Progenitor cell of endocrine pancreas (in vitro differentiated cells): Measurements from ENCODE around the gene SIRPB2. TPM values are rescaled to one million over a fixed set of nuclear protein-coding genes. Genes with fewer than 3 reads are reported as not detected.

Experiments used
- DNase-seq: peaks from one replicate; pipeline ENCODE4 v3.0.0; 2021; ENCODE audit warnings: low spot score; ENCODE audit not compliant: unreplicated experiment
- H3K27ac Mint-ChIP-seq: 2 replicates; pipeline ENCODE4 v1.8.0; 2021; ENCODE audit warnings: mild to moderate bottlenecking, moderate library complexity, mixed read lengths
- H3K27me3 Mint-ChIP-seq: 2 replicates; pipeline ENCODE4 v1.8.0; 2021; ENCODE audit warnings: mixed read lengths
- H3K36me3 Mint-ChIP-seq: 2 replicates; pipeline ENCODE4 v1.8.0; 2022; ENCODE audit warnings: mixed read lengths; ENCODE audit not compliant: insufficient read depth
- H3K4me1 Mint-ChIP-seq: 2 replicates; pipeline ENCODE4 v1.8.0; 2021; ENCODE audit warnings: low read depth, mixed read lengths
- H3K4me3 Mint-ChIP-seq: 2 replicates; pipeline ENCODE4 v1.8.0; 2021; ENCODE audit warnings: low read depth, mild to moderate bottlenecking, moderate library complexity, mixed read lengths
- H3K9me3 Mint-ChIP-seq: 2 replicates; pipeline ENCODE4 v1.8.0; 2021; ENCODE audit warnings: low read depth, mixed read lengths
- CTCF ChIP-seq: fragments of 200-600 bp; sonication (generic); IDR thresholded peaks from one replicate; pipeline ENCODE4 v1.5.0; 2021; ENCODE audit warnings: antibody characterized with exemption, mild to moderate bottlenecking; ENCODE audit not compliant: unreplicated experiment
- total RNA-seq: library from RNA; stranded (reverse); gene quantifications from 2 replicates; pipeline ENCODE4 v1.2.1, GENCODE V29; 2021

SIRPB2 gene
- total RNA-seq, 1 donor from 2014 or later, result not detected

- no peaks in the 10 kb centered on the region for H3K36me3 Mint-ChIP-seq
- H3K27me3 Mint-ChIP-seq, result peaks cover under 1% of the 10 kb centered on the region
- no peak for DNase-seq
- no peak for TF ChIP-seq CTCF
- H3K27ac Mint-ChIP-seq, result no peak overlapping the region
- H3K9me3 Mint-ChIP-seq, result peaks cover 5% of the 10 kb centered on the region
- H3K4me3 Mint-ChIP-seq, result no peak overlapping the region
- H3K4me1 Mint-ChIP-seq, result peaks cover 30% of the 10 kb centered on the region
Measured at GRCh38 chr20:1472556-1473245, 18.5 kb downstream of the SIRPB2 start.

- Mint-ChIP-seq H3K27ac (no peak overlapping the region), H3K27me3 (no peaks in the 10 kb centered on the region), H3K4me1 (peaks cover 38% of the 10 kb centered on the region), H3K36me3 (no peaks in the 10 kb centered on the region), H3K9me3 (peaks cover 5% of the 10 kb centered on the region), H3K4me3 (no peak overlapping the region)
- no peak for DNase-seq
- no peak for TF ChIP-seq CTCF
Measured at GRCh38 chr20:1471242-1471641, 20.0 kb downstream of the SIRPB2 start.

- Mint-ChIP-seq H3K4me1 (peaks cover 41% of the 10 kb centered on the region), H3K4me3 (no peak overlapping the region), H3K9me3 (peaks cover 5% of the 10 kb centered on the region), H3K36me3 (no peaks in the 10 kb centered on the region), H3K27me3 (no peaks in the 10 kb centered on the region), H3K27ac (peak overlapping the region; percentile 87)
- peak; percentile 65 for DNase-seq
- peak; percentile 74 for TF ChIP-seq CTCF
Measured at GRCh38 chr20:1469925-1470571, 21.2 kb downstream of the SIRPB2 start.

- H3K27ac Mint-ChIP-seq, result peak overlapping the region; percentile 54
- H3K27me3 Mint-ChIP-seq, result no peaks in the 10 kb centered on the region
- TF ChIP-seq CTCF, result no peak
- no peaks in the 10 kb centered on the region for H3K36me3 Mint-ChIP-seq
- H3K4me1 Mint-ChIP-seq, result peaks cover 44% of the 10 kb centered on the region
- DNase-seq, result no peak
- H3K9me3 Mint-ChIP-seq, result peaks cover 5% of the 10 kb centered on the region
- H3K4me3 Mint-ChIP-seq, result no peak overlapping the region
Measured at GRCh38 chr20:1469306-1469905, 21.8 kb downstream of the SIRPB2 start.

GRCh38 chr20:1468117-1468624, 23.0 kb downstream of the SIRPB2 start:
- Mint-ChIP-seq H3K36me3 (peaks cover 2% of the 10 kb centered on the region), H3K27ac (peak overlapping the region; percentile 96), H3K27me3 (no peaks in the 10 kb centered on the region), H3K4me1 (peaks cover 41% of the 10 kb centered on the region), H3K9me3 (peaks cover 5% of the 10 kb centered on the region), H3K4me3 (peak overlapping the region; percentile 85)
- no peak for TF ChIP-seq CTCF
- no peak for DNase-seq
